Measurements from ENCODE around the gene TSHR.

TSHR gene

DNA sequence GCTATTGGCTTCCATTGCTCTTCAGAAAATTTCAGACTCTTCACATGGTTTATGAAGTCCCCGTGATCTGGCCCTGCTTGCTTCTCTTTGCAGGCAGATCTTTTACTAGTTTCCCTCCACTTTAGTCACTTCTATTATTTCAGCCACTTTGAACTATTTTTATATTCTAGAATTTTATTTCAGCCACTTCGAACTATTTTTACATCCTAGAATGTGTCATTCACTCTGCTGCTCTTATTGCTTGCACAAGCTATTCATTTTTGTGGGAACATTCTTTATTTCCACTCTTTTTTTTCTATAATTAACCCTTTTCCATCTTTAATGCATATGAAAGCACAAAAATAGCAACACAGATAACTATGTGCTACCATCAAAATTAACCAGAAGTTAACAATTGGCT lies 24.5 kb downstream of the TSHR start:
- no peak overlapping the region for H3K27ac ChIP-seq (ENCODE audit: low read depth, low read length)
- H3K9me3 ChIP-seq (ENCODE audit: low read length) = no peaks in the 10 kb centered on the region
- H3K4me3 ChIP-seq (ENCODE audit: low read depth in 1 of 2, low read length in 2 of 2) = no peak overlapping the region
- H3K36me3 ChIP-seq (ENCODE audit: insufficient read depth, low read length) = no peaks in the 10 kb centered on the region
- no peak overlapping the region for H3K9ac ChIP-seq (ENCODE audit: low read length)
- H3K4me1 ChIP-seq (ENCODE audit: insufficient read depth, low read length) = peaks cover 7% of the 10 kb centered on the region
- H3K27me3 ChIP-seq (ENCODE audit: control insufficient read depth in 1 of 2, insufficient read depth in 2 of 2, low read length in 2 of 2) = no peaks in the 10 kb centered on the region

DNA sequence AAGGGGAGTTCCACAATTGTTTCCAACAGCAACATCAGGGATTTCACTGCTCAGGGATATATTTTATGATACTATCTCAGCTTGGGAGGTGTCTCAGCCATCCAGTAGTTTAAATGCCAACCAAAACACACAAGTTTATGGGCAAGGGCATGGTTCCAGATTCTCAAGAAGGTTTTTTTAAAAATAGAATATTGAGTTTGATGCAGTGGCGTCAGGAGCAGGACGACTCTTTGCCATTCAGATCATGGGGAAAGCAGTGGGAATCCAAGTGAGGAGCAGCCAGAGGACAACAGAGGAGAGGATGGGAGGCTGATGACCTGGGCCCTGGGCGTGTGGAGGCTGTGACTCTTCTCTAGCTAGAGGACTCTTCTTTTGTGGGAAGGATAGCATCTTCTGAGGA lies 25.7 kb downstream of the TSHR start:
- no peaks in the 10 kb centered on the region for H3K36me3 ChIP-seq (ENCODE audit: insufficient read depth, low read length)
- no peaks in the 10 kb centered on the region for H3K9me3 ChIP-seq (ENCODE audit: low read length)
- H3K4me1 ChIP-seq (ENCODE audit: insufficient read depth, low read length) = peaks cover 6% of the 10 kb centered on the region
- H3K9ac ChIP-seq (ENCODE audit: low read length) = no peak overlapping the region
- no peaks in the 10 kb centered on the region for H3K27me3 ChIP-seq (ENCODE audit: control insufficient read depth in 1 of 2, insufficient read depth in 2 of 2, low read length in 2 of 2)
- H3K27ac ChIP-seq (ENCODE audit: low read depth, low read length) = no peak overlapping the region
- H3K4me3 ChIP-seq (ENCODE audit: low read depth in 1 of 2, low read length in 2 of 2) = no peak overlapping the region

DNA sequence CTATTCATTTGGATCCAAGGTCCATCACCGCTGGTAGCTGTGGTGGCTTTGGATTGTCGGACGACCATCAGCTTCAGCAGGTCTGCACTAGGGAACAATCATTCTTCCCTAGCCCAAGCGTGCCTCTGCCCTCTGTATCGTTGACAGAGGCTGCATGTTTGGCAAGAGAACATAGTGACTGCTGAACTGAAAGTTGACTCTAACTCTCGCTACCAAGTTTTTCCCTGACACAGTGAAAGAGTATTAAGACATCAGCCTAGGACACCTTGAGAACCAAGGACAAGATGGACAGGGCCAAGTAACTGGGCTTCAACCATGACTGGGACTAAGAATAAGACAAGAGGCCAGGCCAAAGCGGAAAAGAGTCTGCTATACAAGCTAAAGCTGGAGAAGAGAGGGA lies 26.3 kb downstream of the TSHR start:
- Histone ChIP-seq H3K27ac (ENCODE audit: low read depth, low read length) (no peak overlapping the region), H3K36me3 (ENCODE audit: insufficient read depth, low read length) (no peaks in the 10 kb centered on the region), H3K27me3 (ENCODE audit: control insufficient read depth in 1 of 2, insufficient read depth in 2 of 2, low read length in 2 of 2) (no peaks in the 10 kb centered on the region), H3K9me3 (ENCODE audit: low read length) (no peaks in the 10 kb centered on the region), H3K9ac (ENCODE audit: low read length) (no peak overlapping the region), H3K4me1 (ENCODE audit: insufficient read depth, low read length) (peaks cover 6% of the 10 kb centered on the region), H3K4me3 (ENCODE audit: low read depth in 1 of 2, low read length in 2 of 2) (no peak overlapping the region)

DNA sequence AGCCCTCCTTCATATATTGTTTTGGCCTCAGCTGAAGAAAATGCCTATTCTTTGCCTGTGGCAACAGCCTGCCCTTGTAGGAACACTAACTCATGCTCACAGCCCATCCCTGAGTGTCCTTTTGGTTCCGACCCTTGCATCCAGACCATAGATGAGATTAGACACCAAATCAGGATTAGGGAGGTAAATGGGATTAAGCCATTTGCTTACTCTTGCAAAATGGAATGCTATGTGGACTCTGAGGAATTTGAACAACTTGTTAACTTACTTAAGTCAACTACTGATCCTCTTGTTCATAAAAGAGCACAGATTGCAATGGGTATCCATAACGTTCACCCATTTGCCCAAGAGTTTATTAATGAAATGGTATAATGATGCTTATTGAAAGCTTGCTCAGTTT lies 27.3 kb downstream of the TSHR start:
- Histone ChIP-seq H3K36me3 (ENCODE audit: insufficient read depth, low read length) (no peaks in the 10 kb centered on the region), H3K4me3 (ENCODE audit: low read depth in 1 of 2, low read length in 2 of 2) (no peak overlapping the region), H3K4me1 (ENCODE audit: insufficient read depth, low read length) (peaks cover 6% of the 10 kb centered on the region), H3K27me3 (ENCODE audit: control insufficient read depth in 1 of 2, insufficient read depth in 2 of 2, low read length in 2 of 2) (no peaks in the 10 kb centered on the region), H3K9ac (ENCODE audit: low read length) (no peak overlapping the region), H3K9me3 (ENCODE audit: low read length) (no peaks in the 10 kb centered on the region), H3K27ac (ENCODE audit: low read depth, low read length) (no peak overlapping the region)

DNA sequence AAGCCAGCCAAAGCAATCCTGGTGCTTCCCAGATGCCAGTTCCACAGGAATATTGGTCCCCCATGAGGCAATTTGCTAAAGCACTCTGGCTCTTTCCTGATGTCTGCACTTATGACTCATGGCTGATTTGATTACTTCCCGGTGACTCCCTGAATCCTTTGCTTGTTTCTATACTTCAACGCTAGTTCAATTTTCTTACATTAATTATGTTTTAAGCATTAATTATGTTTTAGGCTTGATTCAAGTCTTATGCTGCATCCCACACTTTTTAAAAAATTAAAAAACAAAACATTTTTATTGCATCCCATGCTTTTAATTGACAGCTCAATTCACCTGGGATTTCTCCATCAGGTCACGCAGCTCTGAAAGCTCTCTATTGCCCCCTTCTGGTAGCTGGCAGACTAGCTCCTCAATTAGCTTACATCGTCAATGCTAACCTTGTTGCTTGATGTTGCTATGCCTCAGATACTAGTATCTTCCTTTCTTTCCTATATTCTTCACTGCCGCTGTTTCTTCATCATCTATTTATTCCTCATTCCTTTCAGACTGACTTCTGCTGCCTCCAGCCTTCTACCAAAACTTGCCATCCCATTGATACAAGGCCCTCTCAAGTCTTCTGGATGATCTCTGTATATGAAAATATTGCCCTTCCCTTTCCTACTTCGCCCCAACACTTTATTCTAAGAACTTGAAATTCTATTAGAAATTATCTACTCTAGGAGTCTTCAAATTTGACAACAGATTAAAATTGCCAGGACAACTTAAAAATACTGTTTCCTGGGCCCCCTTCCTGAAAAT lies 32.0 kb downstream of the TSHR start:
- Histone ChIP-seq H3K9ac (ENCODE audit: low read length) (no peak overlapping the region), H3K9me3 (ENCODE audit: low read length) (no peaks in the 10 kb centered on the region), H3K4me3 (ENCODE audit: low read depth in 1 of 2, low read length in 2 of 2) (no peak overlapping the region), H3K36me3 (ENCODE audit: insufficient read depth, low read length) (no peaks in the 10 kb centered on the region), H3K4me1 (ENCODE audit: insufficient read depth, low read length) (no peaks in the 10 kb centered on the region), H3K27me3 (ENCODE audit: control insufficient read depth in 1 of 2, insufficient read depth in 2 of 2, low read length in 2 of 2) (no peaks in the 10 kb centered on the region), H3K27ac (ENCODE audit: low read depth, low read length) (no peak overlapping the region)

DNA sequence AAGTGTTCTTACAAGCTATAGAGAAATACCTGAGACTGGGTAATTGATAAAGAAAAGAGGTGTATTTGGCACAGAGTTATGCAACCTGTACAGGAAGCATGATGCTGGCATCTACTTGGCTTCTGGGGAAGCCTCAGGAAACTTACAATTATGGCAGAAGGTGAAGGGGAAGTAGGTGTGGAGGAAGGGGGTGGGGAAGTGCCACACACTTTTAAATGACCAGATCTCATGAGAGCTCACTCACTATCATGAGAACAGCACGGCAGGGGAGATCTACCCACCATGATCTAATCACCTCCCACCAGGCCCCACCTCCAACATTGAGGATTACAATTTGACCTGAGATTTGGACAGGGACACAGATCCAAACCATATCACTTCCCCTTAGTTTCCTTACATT lies 32.8 kb downstream of the TSHR start:
- Histone ChIP-seq H3K27ac (ENCODE audit: low read depth, low read length) (no peak overlapping the region), H3K9ac (ENCODE audit: low read length) (no peak overlapping the region), H3K4me3 (ENCODE audit: low read depth in 1 of 2, low read length in 2 of 2) (no peak overlapping the region), H3K4me1 (ENCODE audit: insufficient read depth, low read length) (no peaks in the 10 kb centered on the region), H3K9me3 (ENCODE audit: low read length) (no peaks in the 10 kb centered on the region), H3K36me3 (ENCODE audit: insufficient read depth, low read length) (no peaks in the 10 kb centered on the region), H3K27me3 (ENCODE audit: control insufficient read depth in 1 of 2, insufficient read depth in 2 of 2, low read length in 2 of 2) (no peaks in the 10 kb centered on the region)

DNA sequence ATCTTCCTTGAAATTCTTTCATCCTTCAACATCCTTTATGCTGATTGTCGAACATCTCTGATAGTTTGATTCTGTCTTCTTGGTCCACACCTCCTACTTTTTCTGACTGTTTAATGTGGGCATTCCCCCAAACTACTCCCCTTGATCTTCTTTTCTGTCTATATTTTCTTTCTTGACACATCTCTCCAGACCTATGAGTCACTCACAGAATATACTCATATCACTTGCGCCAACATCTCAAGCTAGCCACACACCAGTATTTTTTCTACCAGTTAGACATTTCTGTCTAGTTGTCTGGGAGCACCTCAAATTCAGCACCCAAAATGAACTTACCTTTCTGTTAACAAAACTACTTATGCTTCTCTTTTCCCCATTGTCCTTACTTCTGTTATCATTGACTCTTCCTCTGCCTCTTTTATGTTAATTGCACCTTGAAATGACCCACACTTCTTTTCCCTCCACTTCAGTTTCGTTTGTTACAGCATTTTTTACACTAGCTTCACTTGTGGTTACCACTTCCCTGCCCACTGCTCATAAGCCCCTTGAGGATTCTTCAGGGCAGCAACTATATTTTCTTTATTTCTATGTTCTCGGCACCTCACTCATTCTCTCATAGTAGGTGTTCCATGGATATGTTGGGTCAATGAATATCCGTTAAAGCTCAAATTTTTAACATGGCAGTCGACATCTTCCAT lies 33.5 kb downstream of the TSHR start:
- Histone ChIP-seq H3K4me1 (ENCODE audit: insufficient read depth, low read length) (no peaks in the 10 kb centered on the region), H3K27ac (ENCODE audit: low read depth, low read length) (no peak overlapping the region), H3K27me3 (ENCODE audit: control insufficient read depth in 1 of 2, insufficient read depth in 2 of 2, low read length in 2 of 2) (no peaks in the 10 kb centered on the region)

DNA sequence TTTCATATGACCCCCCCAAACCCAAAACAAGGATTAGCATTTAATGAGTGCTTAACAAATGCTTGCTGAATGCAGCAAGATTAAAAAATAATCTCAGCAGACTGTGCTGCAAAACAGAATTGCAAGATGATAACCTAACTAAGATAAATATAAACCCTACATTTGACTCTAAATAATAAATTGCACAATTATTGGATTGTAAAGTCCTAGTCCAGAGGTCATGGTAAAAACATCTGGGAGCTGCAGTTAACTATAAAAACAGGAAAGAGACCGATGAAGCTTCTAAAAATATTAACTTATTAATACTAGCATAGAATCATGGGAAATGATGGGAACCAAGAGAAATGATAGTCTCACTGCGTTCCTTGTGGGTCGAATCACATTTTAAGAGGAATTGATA lies 37.2 kb downstream of the TSHR start:
- H3K4me1 ChIP-seq (ENCODE audit: insufficient read depth, low read length) = no peaks in the 10 kb centered on the region
- no peaks in the 10 kb centered on the region for H3K36me3 ChIP-seq (ENCODE audit: insufficient read depth, low read length)
- peaks cover 0 to 6% of the 10 kb centered on the region in 2 donors for H3K27me3 ChIP-seq (ENCODE audit: control insufficient read depth in 1 of 2, insufficient read depth in 2 of 2, low read length in 2 of 2)
- H3K4me3 ChIP-seq (ENCODE audit: low read depth in 1 of 2, low read length in 2 of 2) = no peak overlapping the region
- no peak overlapping the region for H3K27ac ChIP-seq (ENCODE audit: low read depth, low read length)
- no peak overlapping the region for H3K9ac ChIP-seq (ENCODE audit: low read length)
- H3K9me3 ChIP-seq (ENCODE audit: low read length) = no peaks in the 10 kb centered on the region

More for the DNA sequence above, 33.5 kb downstream of the TSHR start:
- no peaks in the 10 kb centered on the region for H3K9me3 ChIP-seq (ENCODE audit: low read length)
- H3K9ac ChIP-seq (ENCODE audit: low read length) = no peak overlapping the region
- no peak overlapping the region for H3K4me3 ChIP-seq (ENCODE audit: low read depth in 1 of 2, low read length in 2 of 2)
- H3K36me3 ChIP-seq (ENCODE audit: insufficient read depth, low read length) = no peaks in the 10 kb centered on the region

DNA sequence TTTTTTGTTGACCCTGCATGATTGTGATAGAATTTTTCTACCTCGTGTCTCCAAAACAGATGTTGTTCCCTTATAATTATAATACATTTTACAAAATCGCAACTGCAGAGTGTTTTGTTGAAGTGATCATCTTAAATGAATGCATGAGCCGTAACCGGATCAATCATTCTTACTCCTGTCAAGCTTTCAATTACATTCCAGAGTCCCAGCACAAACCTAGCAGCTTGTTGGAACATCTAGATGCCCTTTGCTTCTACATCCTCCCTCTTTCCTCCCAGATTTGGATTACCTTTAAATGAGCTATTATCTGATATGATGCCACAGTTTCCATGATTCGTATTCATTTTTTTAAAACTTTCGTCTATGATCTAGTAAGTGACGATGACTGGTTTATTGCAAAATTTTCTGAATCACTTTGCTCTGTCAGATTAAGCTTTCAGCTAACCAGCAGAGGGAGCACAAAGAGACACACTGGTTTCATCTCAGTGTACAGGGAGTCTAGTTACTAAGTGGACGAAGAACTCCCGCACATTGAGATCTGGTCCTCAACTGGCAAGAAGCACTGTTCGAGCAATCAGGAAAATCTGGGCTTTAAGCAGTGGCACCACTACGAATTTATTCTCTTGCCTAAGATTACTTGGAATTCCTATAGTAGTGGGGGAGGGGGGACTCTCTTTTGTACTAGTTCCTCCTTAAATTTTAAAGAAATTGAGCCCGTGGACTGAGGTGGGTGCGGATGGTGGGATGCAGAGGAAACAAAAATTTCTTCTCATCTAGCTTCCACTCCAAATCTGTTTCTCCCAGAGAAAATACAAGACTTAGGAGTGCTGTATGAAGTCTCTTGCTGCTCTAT lies 40.9 kb downstream of the TSHR start:
- Histone ChIP-seq H3K4me3 (ENCODE audit: low read depth in 1 of 2, low read length in 2 of 2) (no peak overlapping the region), H3K9ac (ENCODE audit: low read length) (no peak overlapping the region)

DNA sequence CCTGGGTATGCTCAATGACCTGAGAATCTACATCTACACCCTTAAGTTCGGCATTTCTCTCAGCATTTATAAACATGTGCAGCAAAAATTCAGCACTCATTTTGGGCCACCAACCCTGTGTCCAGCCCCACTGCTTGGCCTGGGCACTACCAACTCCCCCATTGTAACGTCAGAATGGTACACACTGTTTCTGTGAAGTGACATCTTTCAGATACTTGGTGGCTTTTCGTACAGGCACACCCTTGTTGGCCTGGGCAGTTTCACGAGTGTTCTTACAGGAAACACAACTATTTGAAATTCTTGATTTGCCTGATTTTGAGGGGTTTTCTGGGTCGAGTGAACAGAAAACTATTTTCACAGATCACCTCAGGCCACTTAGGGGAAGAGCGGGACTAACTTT lies 46.0 kb downstream of the TSHR start:
- Histone ChIP-seq H3K27ac (ENCODE audit: low read depth, low read length) (no peak overlapping the region), H3K27me3 (ENCODE audit: control insufficient read depth in 1 of 2, insufficient read depth in 2 of 2, low read length in 2 of 2) (peaks cover 0 to 6% of the 10 kb centered on the region in 2 donors), H3K9me3 (ENCODE audit: low read length) (no peaks in the 10 kb centered on the region), H3K4me3 (ENCODE audit: low read depth in 1 of 2, low read length in 2 of 2) (no peak overlapping the region), H3K36me3 (ENCODE audit: insufficient read depth, low read length) (no peaks in the 10 kb centered on the region), H3K9ac (ENCODE audit: low read length) (no peak overlapping the region), H3K4me1 (ENCODE audit: insufficient read depth, low read length) (no peaks in the 10 kb centered on the region)

More for the DNA sequence above, 40.9 kb downstream of the TSHR start:
- no peak overlapping the region for H3K27ac ChIP-seq (ENCODE audit: low read depth, low read length)
- H3K9me3 ChIP-seq (ENCODE audit: low read length) = no peaks in the 10 kb centered on the region
- no peaks in the 10 kb centered on the region for H3K36me3 ChIP-seq (ENCODE audit: insufficient read depth, low read length)
- peaks cover 0 to 6% of the 10 kb centered on the region in 2 donors for H3K27me3 ChIP-seq (ENCODE audit: control insufficient read depth in 1 of 2, insufficient read depth in 2 of 2, low read length in 2 of 2)
- no peaks in the 10 kb centered on the region for H3K4me1 ChIP-seq (ENCODE audit: insufficient read depth, low read length)

DNA sequence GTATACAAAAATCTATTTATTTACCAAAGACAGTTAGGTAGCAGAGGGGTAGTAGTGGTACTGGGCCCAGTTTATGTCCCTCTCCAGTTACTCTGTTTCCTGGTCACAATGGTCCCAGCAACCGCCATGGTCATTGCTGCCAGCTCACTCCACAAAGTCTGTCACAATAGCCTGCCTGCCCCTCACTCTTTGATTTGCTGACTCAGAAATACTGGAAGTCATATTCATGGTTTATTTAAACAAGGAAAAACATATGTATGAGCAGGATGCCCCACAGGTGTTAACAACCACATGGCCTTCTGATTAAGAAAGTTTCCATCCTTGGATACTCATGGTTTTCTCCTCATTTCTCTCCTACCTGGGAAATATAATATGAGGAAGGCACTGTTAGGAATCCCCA lies 49.2 kb downstream of the TSHR start:
- H3K9me3 ChIP-seq (ENCODE audit: low read length) = no peaks in the 10 kb centered on the region
- H3K4me1 ChIP-seq (ENCODE audit: insufficient read depth, low read length) = no peaks in the 10 kb centered on the region
- no peaks in the 10 kb centered on the region for H3K36me3 ChIP-seq (ENCODE audit: insufficient read depth, low read length)
- H3K9ac ChIP-seq (ENCODE audit: low read length) = no peak overlapping the region
- no peaks in the 10 kb centered on the region for H3K27me3 ChIP-seq (ENCODE audit: control insufficient read depth in 1 of 2, insufficient read depth in 2 of 2, low read length in 2 of 2)
- H3K27ac ChIP-seq (ENCODE audit: low read depth, low read length) = no peak overlapping the region
- no peak overlapping the region for H3K4me3 ChIP-seq (ENCODE audit: low read depth in 1 of 2, low read length in 2 of 2)

All from muscle layer of colon (tissue), 2 donors.